ENCODE data around the gene PPM1F.
"Not testable (repeated sequence)": the region's sequence is repeated elsewhere in the genome, so short reads cannot be mapped to it uniquely, and the experiment has no call there.

The PPM1F gene

DNA sequence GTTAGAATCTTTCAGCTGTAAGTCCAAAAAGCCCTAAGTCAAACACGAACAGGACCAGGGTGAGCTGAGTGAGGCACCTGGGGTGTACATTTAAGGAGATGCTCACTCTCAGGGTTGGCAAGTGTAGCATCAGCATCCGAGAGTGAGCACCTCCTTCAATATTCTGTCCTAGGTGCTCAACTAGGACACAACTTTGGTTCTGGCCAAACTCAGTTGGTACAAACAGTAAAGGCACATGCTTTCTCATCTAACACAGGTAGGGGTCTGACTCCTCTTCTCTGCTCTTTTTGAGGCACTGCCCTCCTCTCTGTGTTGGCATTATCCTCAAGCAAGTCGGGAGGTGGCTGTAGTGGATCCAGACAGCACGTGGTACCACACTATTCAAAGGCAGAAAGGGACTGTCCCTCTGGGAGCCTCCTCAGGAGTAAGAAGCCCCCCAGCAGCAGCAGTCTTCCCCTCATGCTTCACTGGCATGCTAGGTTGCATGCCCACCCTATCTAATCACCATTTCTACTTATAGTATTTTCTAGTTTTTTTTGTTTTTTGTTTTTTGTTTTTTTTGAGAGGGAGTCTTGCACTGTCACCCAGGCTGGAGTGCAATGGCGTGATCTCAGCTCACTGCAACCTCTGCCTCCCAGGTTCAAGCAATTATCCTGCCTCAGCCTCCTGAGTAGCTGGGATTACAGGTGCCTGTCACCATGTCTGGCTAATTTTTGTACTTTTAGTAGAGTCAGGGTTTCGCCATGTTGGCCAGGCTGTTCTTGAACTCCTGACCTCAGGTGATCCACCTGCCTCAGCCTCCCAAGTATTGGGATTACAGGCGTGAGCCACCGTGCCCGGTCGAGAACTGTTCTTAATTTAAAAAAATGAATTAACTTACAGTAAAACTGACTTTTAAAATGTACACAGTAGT is 70.6 kb downstream of the PPM1F start:
- Histone ChIP-seq H3K9me3 (ENCODE audit: insufficient read depth, low read length) (no peaks in the 10 kb centered on the region), H3K79me2 (ENCODE audit: low read length) (no peaks in the 10 kb centered on the region), H3K27me3 (ENCODE audit: low read depth, low read length) (peaks cover 7% of the 10 kb centered on the region; the same call in 1 of the 2 replicates), H3K4me1 (ENCODE audit: low read length) (peaks cover 2% of the 10 kb centered on the region), H3K9ac (ENCODE audit: low read length) (no peak overlapping the region), H3K27ac (ENCODE audit: low read length) (no peak overlapping the region), H3K4me2 (ENCODE audit: low read length) (no peak overlapping the region), H3K36me3 (replicated peaks; ENCODE audit: low read depth, low read length) (no peaks in the 10 kb centered on the region), H4K20me1 (ENCODE audit: insufficient read depth, low read length) (no peaks in the 10 kb centered on the region), H3K4me3 (ENCODE audit: low read length) (no peak overlapping the region), H2AFZ (ENCODE audit: low read depth, low read length) (no peak overlapping the region)
- TF ChIP-seq, protein P1, sequence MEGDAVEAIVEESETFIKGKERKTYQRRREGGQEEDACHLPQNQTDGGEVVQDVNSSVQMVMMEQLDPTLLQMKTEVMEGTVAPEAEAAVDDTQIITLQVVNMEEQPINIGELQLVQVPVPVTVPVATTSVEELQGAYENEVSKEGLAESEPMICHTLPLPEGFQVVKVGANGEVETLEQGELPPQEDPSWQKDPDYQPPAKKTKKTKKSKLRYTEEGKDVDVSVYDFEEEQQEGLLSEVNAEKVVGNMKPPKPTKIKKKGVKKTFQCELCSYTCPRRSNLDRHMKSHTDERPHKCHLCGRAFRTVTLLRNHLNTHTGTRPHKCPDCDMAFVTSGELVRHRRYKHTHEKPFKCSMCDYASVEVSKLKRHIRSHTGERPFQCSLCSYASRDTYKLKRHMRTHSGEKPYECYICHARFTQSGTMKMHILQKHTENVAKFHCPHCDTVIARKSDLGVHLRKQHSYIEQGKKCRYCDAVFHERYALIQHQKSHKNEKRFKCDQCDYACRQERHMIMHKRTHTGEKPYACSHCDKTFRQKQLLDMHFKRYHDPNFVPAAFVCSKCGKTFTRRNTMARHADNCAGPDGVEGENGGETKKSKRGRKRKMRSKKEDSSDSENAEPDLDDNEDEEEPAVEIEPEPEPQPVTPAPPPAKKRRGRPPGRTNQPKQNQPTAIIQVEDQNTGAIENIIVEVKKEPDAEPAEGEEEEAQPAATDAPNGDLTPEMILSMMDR (IDR thresholded peaks at IDR 0.05; ENCODE audit: low read depth, low read length): no peak
- TF ChIP-seq EZH2phosphoT487 (IDR thresholded peaks at IDR 0.05; ENCODE audit: low read depth): no peak

DNA sequence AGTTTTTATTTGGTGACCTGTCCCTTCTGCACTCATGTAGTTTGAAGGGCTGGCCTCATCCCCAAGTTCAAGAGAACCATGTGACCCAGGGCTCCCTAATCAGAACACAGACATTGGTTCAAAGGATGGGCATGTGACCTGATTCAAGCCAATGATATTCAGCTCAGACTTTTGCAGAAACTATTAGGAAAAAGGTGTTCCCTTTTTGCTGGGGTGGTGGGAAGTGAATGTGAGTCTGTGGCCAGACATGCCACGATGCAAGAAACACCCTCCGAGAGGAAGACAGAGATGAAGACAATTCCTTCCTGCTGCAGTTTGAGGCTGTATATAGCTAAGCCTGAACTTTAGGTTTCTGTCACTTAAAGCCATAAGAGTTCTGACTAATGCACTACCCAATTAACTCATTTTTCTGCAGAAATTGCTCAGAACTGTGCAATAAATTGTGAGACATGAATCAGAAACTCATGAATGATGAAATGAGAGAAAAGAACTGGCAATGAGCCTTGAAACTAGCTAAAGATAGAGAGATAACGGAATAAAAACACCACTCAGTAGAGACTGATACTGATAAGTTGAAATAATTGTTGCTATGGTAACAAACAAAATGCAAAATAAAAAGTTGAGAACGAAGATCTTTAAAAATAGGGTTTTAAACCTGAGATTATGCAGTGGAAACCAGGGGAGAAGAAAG is 76.0 kb downstream of the PPM1F start:
- 0 out of 2 replicates have a peak overlapping the region, but pooled peaks have one; percentile 4 for H3K9ac ChIP-seq (ENCODE audit: low read length)
- peaks cover 2% of the 10 kb centered on the region; the same call in 1 of the 2 replicates for H3K27me3 ChIP-seq (ENCODE audit: low read depth, low read length)
- H3K36me3 ChIP-seq (replicated peaks; ENCODE audit: low read depth, low read length): no peaks in the 10 kb centered on the region
- H2AFZ ChIP-seq (ENCODE audit: low read depth, low read length): peak overlapping the region; percentile 50
- H3K4me2 ChIP-seq (ENCODE audit: low read length): peak overlapping the region; percentile 61
- TF ChIP-seq, protein P1 (IDR thresholded peaks at IDR 0.05; ENCODE audit: low read depth, low read length): no peak
- no peak for TF ChIP-seq EZH2phosphoT487 (IDR thresholded peaks at IDR 0.05; ENCODE audit: low read depth)
- H3K4me3 ChIP-seq (ENCODE audit: low read length): peak overlapping the region; percentile 40
- H3K79me2 ChIP-seq (ENCODE audit: low read length): no peaks in the 10 kb centered on the region
- no peaks in the 10 kb centered on the region for H4K20me1 ChIP-seq (ENCODE audit: insufficient read depth, low read length)
- no peaks in the 10 kb centered on the region for H3K9me3 ChIP-seq (ENCODE audit: insufficient read depth, low read length)
- peak overlapping the region; percentile 66 for H3K27ac ChIP-seq (ENCODE audit: low read length)
- peaks cover 19% of the 10 kb centered on the region for H3K4me1 ChIP-seq (ENCODE audit: low read length)

DNA sequence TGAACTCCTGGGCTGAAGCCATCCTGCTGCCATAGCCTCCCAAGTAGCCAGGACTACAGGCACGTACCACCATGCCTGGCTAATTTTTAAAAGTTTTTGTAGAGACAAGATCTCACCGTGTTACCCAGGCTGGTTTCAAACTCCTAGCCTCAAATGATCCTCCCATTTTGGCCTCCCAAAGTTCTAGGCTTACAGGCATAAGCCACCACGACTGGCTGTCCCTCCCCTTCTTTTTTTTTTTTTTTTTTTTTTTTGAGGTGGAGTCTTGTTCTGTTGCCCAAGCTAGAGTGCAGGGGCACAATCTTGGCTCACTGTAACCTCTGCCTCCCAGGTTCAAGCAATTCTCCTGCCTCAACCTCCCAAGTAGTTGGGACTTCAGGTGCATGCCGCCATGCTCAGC is 77.7 kb downstream of the PPM1F start:
- H3K4me1 ChIP-seq (ENCODE audit: low read length): peaks cover 19% of the 10 kb centered on the region
- not testable (repeated sequence) for H3K79me2 ChIP-seq (ENCODE audit: low read length); H3K27ac ChIP-seq (ENCODE audit: low read length); H4K20me1 ChIP-seq (ENCODE audit: insufficient read depth, low read length); H3K27me3 ChIP-seq (ENCODE audit: low read depth, low read length); H2AFZ ChIP-seq (ENCODE audit: low read depth, low read length); H3K36me3 ChIP-seq (replicated peaks; ENCODE audit: low read depth, low read length); H3K9me3 ChIP-seq (ENCODE audit: insufficient read depth, low read length); H3K4me2 ChIP-seq (ENCODE audit: low read length); H3K9ac ChIP-seq (ENCODE audit: low read length); H3K4me3 ChIP-seq (ENCODE audit: low read length)

DNA sequence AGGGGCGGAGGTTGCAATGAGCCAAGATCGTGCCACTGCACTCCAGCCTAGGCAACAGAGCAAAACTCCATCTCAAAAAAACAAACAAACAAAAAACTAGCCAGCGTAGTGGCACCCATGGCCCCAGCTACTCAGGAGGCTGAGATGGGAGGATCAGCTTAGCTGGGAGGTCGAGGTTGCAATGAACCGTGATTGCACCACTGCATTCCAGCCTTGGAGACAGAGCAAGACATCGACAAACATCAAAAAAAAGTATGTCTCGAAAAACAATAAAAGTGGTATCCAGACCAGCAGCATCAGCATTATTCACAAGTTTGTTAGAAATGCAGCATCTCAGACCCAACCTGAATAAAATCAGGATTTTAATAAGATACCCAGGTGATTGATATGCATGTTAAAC is 79.0 kb downstream of the PPM1F start:
- TF ChIP-seq EZH2phosphoT487 (IDR thresholded peaks at IDR 0.05; ENCODE audit: low read depth): no peak
- TF ChIP-seq, protein P1 (IDR thresholded peaks at IDR 0.05; ENCODE audit: low read depth, low read length): no peak

DNA sequence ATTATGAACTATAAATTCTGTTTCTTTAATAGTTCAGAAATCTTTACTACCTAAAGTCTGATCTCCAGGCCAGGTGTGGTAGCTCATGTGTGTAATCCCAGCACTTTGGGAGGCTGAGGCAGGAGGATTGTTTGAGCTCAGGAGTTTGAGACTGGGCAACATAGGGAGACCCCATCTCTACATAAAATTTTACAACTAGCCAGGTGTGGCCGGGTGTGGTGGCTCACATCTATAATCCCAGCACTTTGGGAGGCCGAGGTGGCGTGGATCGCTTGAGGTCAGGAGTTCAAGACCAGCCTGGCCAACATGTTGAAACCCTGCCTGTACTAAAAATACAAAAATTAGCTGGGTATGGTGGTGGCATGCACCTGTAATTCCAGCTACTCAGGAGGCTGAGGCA is 79.9 kb downstream of the PPM1F start:
- H3K4me2 ChIP-seq (ENCODE audit: low read length); H3K9me3 ChIP-seq (ENCODE audit: insufficient read depth, low read length); H3K36me3 ChIP-seq (replicated peaks; ENCODE audit: low read depth, low read length); H3K27me3 ChIP-seq (ENCODE audit: low read depth, low read length); H3K27ac ChIP-seq (ENCODE audit: low read length); H4K20me1 ChIP-seq (ENCODE audit: insufficient read depth, low read length); H3K9ac ChIP-seq (ENCODE audit: low read length); H2AFZ ChIP-seq (ENCODE audit: low read depth, low read length); H3K79me2 ChIP-seq (ENCODE audit: low read length); H3K4me3 ChIP-seq (ENCODE audit: low read length): not testable (repeated sequence)
- peaks cover 27% of the 10 kb centered on the region for H3K4me1 ChIP-seq (ENCODE audit: low read length)

More for the DNA sequence above, 79.0 kb downstream of the PPM1F start:
- H3K9ac ChIP-seq (ENCODE audit: low read length): no peak overlapping the region
- no peaks in the 10 kb centered on the region for H4K20me1 ChIP-seq (ENCODE audit: insufficient read depth, low read length)
- no peaks in the 10 kb centered on the region for H3K79me2 ChIP-seq (ENCODE audit: low read length)
- H3K4me1 ChIP-seq (ENCODE audit: low read length): peaks cover 21% of the 10 kb centered on the region
- H3K4me2 ChIP-seq (ENCODE audit: low read length): no peak overlapping the region
- no peak overlapping the region for H3K4me3 ChIP-seq (ENCODE audit: low read length)
- H3K36me3 ChIP-seq (replicated peaks; ENCODE audit: low read depth, low read length): peaks cover 6% of the 10 kb centered on the region
- H3K9me3 ChIP-seq (ENCODE audit: insufficient read depth, low read length): peaks cover 5% of the 10 kb centered on the region; the same call in 1 of the 2 replicates
- H2AFZ ChIP-seq (ENCODE audit: low read depth, low read length): no peak overlapping the region
- H3K27me3 ChIP-seq (ENCODE audit: low read depth, low read length): no peaks in the 10 kb centered on the region
- H3K27ac ChIP-seq (ENCODE audit: low read length): no peak overlapping the region

Data from OCI-LY3 (cell line).